ENCODE results near the gene APOBR.

DNA sequence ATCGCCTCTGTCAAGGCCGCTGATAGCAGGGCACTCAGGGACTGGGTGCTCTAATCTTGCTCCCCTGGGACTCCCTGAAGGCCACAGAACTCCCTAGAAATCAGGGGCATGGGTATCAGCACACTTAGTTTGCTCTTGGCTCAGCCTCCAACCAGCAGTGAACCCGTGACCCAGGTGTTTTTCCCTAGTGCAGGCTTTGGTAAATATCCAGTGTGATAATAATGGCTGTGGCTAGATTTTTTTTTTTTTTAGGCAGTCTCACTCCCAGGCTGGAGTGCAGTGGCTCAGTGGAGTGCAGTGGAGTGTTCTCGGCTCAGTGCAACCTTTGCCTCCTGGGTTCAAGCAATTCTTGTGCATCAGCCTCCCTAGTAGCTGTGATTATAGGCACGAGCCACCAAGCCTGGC lies 34.0 kb downstream of the APOBR start:
- TF ChIP-seq, protein P1, sequence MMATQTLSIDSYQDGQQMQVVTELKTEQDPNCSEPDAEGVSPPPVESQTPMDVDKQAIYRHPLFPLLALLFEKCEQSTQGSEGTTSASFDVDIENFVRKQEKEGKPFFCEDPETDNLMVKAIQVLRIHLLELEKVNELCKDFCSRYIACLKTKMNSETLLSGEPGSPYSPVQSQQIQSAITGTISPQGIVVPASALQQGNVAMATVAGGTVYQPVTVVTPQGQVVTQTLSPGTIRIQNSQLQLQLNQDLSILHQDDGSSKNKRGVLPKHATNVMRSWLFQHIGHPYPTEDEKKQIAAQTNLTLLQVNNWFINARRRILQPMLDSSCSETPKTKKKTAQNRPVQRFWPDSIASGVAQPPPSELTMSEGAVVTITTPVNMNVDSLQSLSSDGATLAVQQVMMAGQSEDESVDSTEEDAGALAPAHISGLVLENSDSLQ (IDR thresholded peaks at IDR 0.05), result no peak
- no peak for TF ChIP-seq FOXM1 (IDR thresholded peaks at IDR 0.05; ENCODE audit: borderline replicate concordance)
- no peak for TF ChIP-seq LEF1 (IDR thresholded peaks at IDR 0.05; ENCODE audit: borderline replicate concordance)
